Measurements from ENCODE around the gene DPF3. TPM values are rescaled to one million over a fixed set of nuclear protein-coding genes. Genes with fewer than 3 reads are reported as not detected.

The DPF3 gene
- total and polyA plus RNA-seq, 2 donors (not counting 1 experiment from before 2014, with no cell fraction given): 3.4 to 10.2 TPM

- DNase-seq (no peak), ATAC-seq (ENCODE audit: low read depth) (no peak)
- no peak overlapping the region for H3K4me2 ChIP-seq (replicated peaks; ENCODE audit: low read depth, low read length, poor library complexity, severe bottlenecking)
- no peak for TF ChIP-seq EZH2 (IDR thresholded peaks at IDR 0.05; ENCODE audit: borderline replicate concordance, insufficient read depth, low read depth, low read length, poor library complexity, severe bottlenecking)
- TF ChIP-seq, protein P1, sequence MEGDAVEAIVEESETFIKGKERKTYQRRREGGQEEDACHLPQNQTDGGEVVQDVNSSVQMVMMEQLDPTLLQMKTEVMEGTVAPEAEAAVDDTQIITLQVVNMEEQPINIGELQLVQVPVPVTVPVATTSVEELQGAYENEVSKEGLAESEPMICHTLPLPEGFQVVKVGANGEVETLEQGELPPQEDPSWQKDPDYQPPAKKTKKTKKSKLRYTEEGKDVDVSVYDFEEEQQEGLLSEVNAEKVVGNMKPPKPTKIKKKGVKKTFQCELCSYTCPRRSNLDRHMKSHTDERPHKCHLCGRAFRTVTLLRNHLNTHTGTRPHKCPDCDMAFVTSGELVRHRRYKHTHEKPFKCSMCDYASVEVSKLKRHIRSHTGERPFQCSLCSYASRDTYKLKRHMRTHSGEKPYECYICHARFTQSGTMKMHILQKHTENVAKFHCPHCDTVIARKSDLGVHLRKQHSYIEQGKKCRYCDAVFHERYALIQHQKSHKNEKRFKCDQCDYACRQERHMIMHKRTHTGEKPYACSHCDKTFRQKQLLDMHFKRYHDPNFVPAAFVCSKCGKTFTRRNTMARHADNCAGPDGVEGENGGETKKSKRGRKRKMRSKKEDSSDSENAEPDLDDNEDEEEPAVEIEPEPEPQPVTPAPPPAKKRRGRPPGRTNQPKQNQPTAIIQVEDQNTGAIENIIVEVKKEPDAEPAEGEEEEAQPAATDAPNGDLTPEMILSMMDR (IDR thresholded peaks at IDR 0.05): no peak
- H3K4me1 ChIP-seq (ENCODE audit: control insufficient read depth in 2 of 2, insufficient read depth in 2 of 2, low read length in 2 of 2): no peaks in the 10 kb centered on the region
- H2AFZ ChIP-seq (ENCODE audit: insufficient read depth, low read depth, low read length, poor library complexity, severe bottlenecking): no peak overlapping the region
- intact Hi-C loops (cut with micrococcal nuclease): no loop called here
- CTCF ChIA-PET: interaction anchor here (0.6 kb wide), 1 partner anchor 164 kb away, joined by 6 read pairs; no protein-coding TSS in a partner anchor
- POLR2A ChIA-PET: no interaction called here
- H3K4me3 Mint-ChIP-seq: no peak overlapping the region
- H3K27ac ChIP-seq (ENCODE audit: low read length in 2 of 2): no peak overlapping the region
- no peak overlapping the region for H3K27ac Mint-ChIP-seq
- H3K9ac ChIP-seq (ENCODE audit: low read length): no peak overlapping the region
- H3K9me3 ChIP-seq (ENCODE audit: control extremely low read depth in 1 of 3, control insufficient read depth in 2 of 3, insufficient read depth in 1 of 3, low read length in 2 of 3): peaks cover 0 to 7% (median 2%) of the 10 kb centered on the region in 3 donors
- no peaks in the 10 kb centered on the region for H3K9me3 Mint-ChIP-seq (ENCODE audit: insufficient read depth)
- H3K27me3 ChIP-seq (replicated peaks in 1 of 4; ENCODE audit: control extremely low read depth in 1 of 4, control insufficient read depth in 3 of 4, insufficient read depth in 4 of 4, low read length in 3 of 4): no peaks in the 10 kb centered on the region
- H4K20me1 ChIP-seq (ENCODE audit: control insufficient read depth, insufficient read depth, low read length, poor library complexity, severe bottlenecking): no peaks in the 10 kb centered on the region
- H3K4me3 ChIP-seq (ENCODE audit: control extremely low read depth in 1 of 5, extremely low read depth in 1 of 5, insufficient read depth in 1 of 5, low read depth in 2 of 5, low read length in 4 of 5): no peak overlapping the region
- peaks cover 2% of the 10 kb centered on the region for H3K79me2 ChIP-seq (ENCODE audit: control insufficient read depth, insufficient read depth, low read length)
- no peaks in the 10 kb centered on the region for H3K27me3 Mint-ChIP-seq
- WGBS (ENCODE audit: insufficient coverage): 69% methylated on average over 2 of the region's 5 CpGs
- H3K4me1 Mint-ChIP-seq: no peaks in the 10 kb centered on the region
- peaks cover 0 to 9% of the 10 kb centered on the region in 2 experiments for H3K36me3 ChIP-seq (replicated peaks in 1 of 2; ENCODE audit: control extremely low read depth in 1 of 2, control insufficient read depth in 1 of 2, extremely low read depth in 1 of 2, insufficient read depth in 2 of 2, low read length in 1 of 2)
Observed at GRCh38 chr14:72745546-72745945, 148.4 kb downstream of the DPF3 start.

DNA sequence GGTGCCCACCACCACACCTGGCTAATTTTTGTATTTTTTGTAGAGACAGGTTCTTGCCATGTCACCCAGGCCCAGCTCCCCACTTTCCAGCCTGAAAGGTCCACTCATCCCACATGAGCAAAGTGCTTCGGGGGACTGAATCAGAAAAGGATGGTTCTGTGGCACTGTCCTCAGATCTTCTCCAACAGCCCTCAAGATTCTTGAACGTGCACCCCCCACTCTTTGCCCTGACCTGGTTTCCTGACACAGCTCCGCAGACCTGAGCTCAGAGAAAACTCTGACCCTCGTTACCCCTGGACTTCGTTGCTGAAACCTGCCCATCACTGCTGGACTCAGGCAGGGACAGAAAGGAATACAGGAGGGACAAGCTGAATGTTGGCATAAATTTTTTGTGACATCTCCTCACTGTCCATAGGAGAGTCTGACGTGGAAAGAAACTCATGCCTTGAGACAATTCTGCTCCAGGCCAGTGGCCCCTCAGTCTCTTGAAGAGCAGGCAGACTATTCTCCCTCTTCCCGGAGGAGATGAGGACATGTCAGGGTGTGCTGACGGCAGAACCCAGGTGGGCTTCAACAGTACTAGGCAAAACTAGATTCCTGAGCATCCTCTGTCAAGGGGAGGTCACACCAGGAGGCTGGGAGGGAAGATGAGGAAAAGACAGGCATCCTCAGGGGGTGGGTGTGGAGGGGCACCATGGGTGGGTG is 149.3 kb downstream of the DPF3 start:
- Mint-ChIP-seq H3K9me3 (ENCODE audit: insufficient read depth) (no peaks in the 10 kb centered on the region), H3K27ac (no peak overlapping the region), H3K27me3 (no peaks in the 10 kb centered on the region), H3K4me3 (no peak overlapping the region), H3K4me1 (no peaks in the 10 kb centered on the region)
- Histone ChIP-seq H3K4me3 (ENCODE audit: control extremely low read depth in 1 of 5, extremely low read depth in 1 of 5, insufficient read depth in 1 of 5, low read depth in 2 of 5, low read length in 4 of 5) (no peak overlapping the region), H4K20me1 (ENCODE audit: control insufficient read depth, insufficient read depth, low read length, poor library complexity, severe bottlenecking) (no peaks in the 10 kb centered on the region), H3K79me2 (ENCODE audit: control insufficient read depth, insufficient read depth, low read length) (peaks cover under 1% of the 10 kb centered on the region), H3K36me3 (replicated peaks in 1 of 2; ENCODE audit: control extremely low read depth in 1 of 2, control insufficient read depth in 1 of 2, extremely low read depth in 1 of 2, insufficient read depth in 2 of 2, low read length in 1 of 2) (peaks cover 0 to 9% of the 10 kb centered on the region in 2 experiments), H3K9me3 (ENCODE audit: control extremely low read depth in 1 of 3, control insufficient read depth in 2 of 3, insufficient read depth in 1 of 3, low read length in 2 of 3) (peaks cover 0 to 7% (median 2%) of the 10 kb centered on the region in 3 donors), H3K27me3 (replicated peaks in 1 of 4; ENCODE audit: control extremely low read depth in 1 of 4, control insufficient read depth in 3 of 4, insufficient read depth in 4 of 4, low read length in 3 of 4) (no peaks in the 10 kb centered on the region), H3K9ac (ENCODE audit: low read length) (no peak overlapping the region), H3K4me1 (ENCODE audit: control insufficient read depth in 2 of 2, insufficient read depth in 2 of 2, low read length in 2 of 2) (no peaks in the 10 kb centered on the region), H3K4me2 (replicated peaks; ENCODE audit: low read depth, low read length, poor library complexity, severe bottlenecking) (no peak overlapping the region), H2AFZ (ENCODE audit: insufficient read depth, low read depth, low read length, poor library complexity, severe bottlenecking) (no peak overlapping the region), H3K27ac (ENCODE audit: low read length in 2 of 2) (no peak overlapping the region)
- CTCF ChIA-PET: no interaction called here
- 99% methylated on average over 7 of the region's 8 CpGs for WGBS (ENCODE audit: insufficient coverage)
- DNase-seq (no peak), ATAC-seq (ENCODE audit: low read depth) (no peak)
- TF ChIP-seq, protein P1 (IDR thresholded peaks at IDR 0.05): no peak
- no peak for TF ChIP-seq EZH2 (IDR thresholded peaks at IDR 0.05; ENCODE audit: borderline replicate concordance, insufficient read depth, low read depth, low read length, poor library complexity, severe bottlenecking)
- POLR2A ChIA-PET: no interaction called here
- intact Hi-C loops (cut with micrococcal nuclease): no loop called here

All from B cell (primary cell).